ENCODE measurements around the gene TNFAIP8L3.
A peak's percentile ranks its signal among the peaks of the same experiment; 100 is the strongest.
"Not testable (repeated sequence)": the region's sequence is repeated elsewhere in the genome, so short reads cannot be mapped to it uniquely, and the experiment has no call there.

The TNFAIP8L3 gene

DNA sequence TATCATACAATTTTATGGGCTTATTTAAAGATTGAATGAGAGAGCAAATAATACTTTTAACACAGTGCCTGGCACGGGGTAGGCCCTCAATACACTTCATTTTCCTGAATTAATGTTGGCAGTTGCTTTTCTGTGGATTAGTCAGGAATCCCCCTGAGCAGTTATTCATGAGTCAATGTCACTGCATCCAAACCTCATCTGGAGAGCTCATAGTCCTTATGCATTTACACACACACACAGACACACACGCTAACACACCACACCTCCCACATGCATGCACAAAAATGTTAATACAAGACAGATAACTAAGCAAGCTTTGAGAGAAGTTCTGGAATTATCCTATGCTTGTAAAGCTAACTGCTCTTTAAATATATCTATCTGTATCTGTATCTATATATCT is 34.0 kb upstream of the TNFAIP8L3 start:
- H3K27me3 ChIP-seq (ENCODE audit: insufficient read depth, poor library complexity, severe bottlenecking) = no peaks in the 10 kb centered on the region
- no peaks in the 10 kb centered on the region for H3K9me3 ChIP-seq (ENCODE audit: severe bottlenecking)
- no peaks in the 10 kb centered on the region for H3K36me3 ChIP-seq (ENCODE audit: low read depth)
- no peak for DNase-seq (ENCODE audit: low spot score)
- no peak for ATAC-seq (ENCODE audit: low read depth)
- TF ChIP-seq CTCF (IDR thresholded peaks at IDR 0.05; ENCODE audit: poor library complexity, severe bottlenecking) = no peak
- H3K4me1 ChIP-seq (ENCODE audit: insufficient read depth, poor library complexity, severe bottlenecking) = peaks cover 21% of the 10 kb centered on the region
- H3K4me3 ChIP-seq (ENCODE audit: severe bottlenecking) = no peak overlapping the region
- H3K27ac ChIP-seq (ENCODE audit: poor library complexity, severe bottlenecking) = no peak overlapping the region

- H3K9me3 ChIP-seq (ENCODE audit: severe bottlenecking) = no peaks in the 10 kb centered on the region
- no peak for ATAC-seq (ENCODE audit: low read depth)
- TF ChIP-seq CTCF (IDR thresholded peaks at IDR 0.05; ENCODE audit: poor library complexity, severe bottlenecking) = no peak
- peaks cover 6% of the 10 kb centered on the region for H3K4me1 ChIP-seq (ENCODE audit: insufficient read depth, poor library complexity, severe bottlenecking)
- no peak overlapping the region for H3K4me3 ChIP-seq (ENCODE audit: severe bottlenecking)
- H3K27me3 ChIP-seq (ENCODE audit: insufficient read depth, poor library complexity, severe bottlenecking) = no peaks in the 10 kb centered on the region
- DNase-seq (ENCODE audit: low spot score) = no peak
- no peaks in the 10 kb centered on the region for H3K36me3 ChIP-seq (ENCODE audit: low read depth)
- no peak overlapping the region for H3K27ac ChIP-seq (ENCODE audit: poor library complexity, severe bottlenecking)
Measured at GRCh38 chr15:51126842-51127241, 32.1 kb upstream of the TNFAIP8L3 start.

DNA sequence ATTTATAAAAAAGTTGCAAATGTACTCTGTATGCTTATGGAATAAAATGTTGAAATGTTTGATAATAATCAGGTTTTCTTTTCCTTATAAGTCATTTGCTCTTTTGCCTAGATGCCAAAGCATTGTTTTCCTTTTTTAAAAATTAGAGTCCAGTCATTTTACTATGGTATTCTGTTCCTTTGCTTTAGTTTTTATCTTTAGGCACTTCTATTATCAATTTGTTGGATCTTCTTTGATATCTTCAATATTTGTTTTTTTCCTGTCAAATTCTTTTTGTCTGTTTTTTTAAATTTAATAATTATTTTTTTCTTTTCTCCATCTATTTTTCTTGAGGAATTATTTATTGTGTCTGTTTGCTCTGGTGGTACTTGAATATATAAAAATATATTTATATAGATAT is 28.3 kb upstream of the TNFAIP8L3 start:
- not testable (repeated sequence) for H3K27me3 ChIP-seq (ENCODE audit: insufficient read depth, poor library complexity, severe bottlenecking); H3K27ac ChIP-seq (ENCODE audit: poor library complexity, severe bottlenecking); ATAC-seq (ENCODE audit: low read depth); H3K4me3 ChIP-seq (ENCODE audit: severe bottlenecking); H3K36me3 ChIP-seq (ENCODE audit: low read depth); DNase-seq (ENCODE audit: low spot score); H3K9me3 ChIP-seq (ENCODE audit: severe bottlenecking)
- H3K4me1 ChIP-seq (ENCODE audit: insufficient read depth, poor library complexity, severe bottlenecking) = peaks cover 11% of the 10 kb centered on the region

DNA sequence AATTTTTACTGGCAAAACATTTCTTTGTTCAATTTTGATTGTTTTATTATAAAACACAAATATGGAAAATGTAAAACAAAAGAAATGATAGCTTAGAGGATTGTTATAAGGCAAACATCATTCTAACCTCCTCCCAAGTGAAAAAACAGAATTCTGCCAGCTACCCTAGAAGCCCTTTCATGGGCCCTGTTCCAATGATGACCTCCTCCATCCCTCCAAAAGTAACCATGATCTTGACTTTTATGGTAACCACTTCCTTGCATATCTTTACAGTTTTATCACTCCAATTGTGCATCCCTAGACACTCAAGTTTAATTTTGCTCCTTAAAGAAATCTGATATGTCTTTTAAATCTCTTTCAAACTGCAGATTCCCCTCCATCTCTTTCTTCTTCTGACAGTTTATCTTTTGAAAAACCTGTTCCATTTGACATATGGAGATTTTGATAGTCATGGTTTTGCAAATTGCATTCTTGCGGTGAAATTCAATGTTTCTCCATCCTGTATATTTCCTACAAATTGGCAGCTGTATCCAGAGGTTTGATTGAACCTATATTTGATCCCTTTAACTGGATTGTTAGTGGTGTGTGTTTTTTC is 27.0 kb upstream of the TNFAIP8L3 start:
- DNase-seq (ENCODE audit: low spot score) (no peak), ATAC-seq (ENCODE audit: low read depth) (no peak)
- no peaks in the 10 kb centered on the region for H3K27me3 ChIP-seq (ENCODE audit: insufficient read depth, poor library complexity, severe bottlenecking)
- H3K36me3 ChIP-seq (ENCODE audit: low read depth) = no peaks in the 10 kb centered on the region
- no peak for TF ChIP-seq CTCF (IDR thresholded peaks at IDR 0.05; ENCODE audit: poor library complexity, severe bottlenecking)
- H3K27ac ChIP-seq (ENCODE audit: poor library complexity, severe bottlenecking) = peak overlapping the region; percentile 52
- H3K4me3 ChIP-seq (ENCODE audit: severe bottlenecking) = no peak overlapping the region
- no peaks in the 10 kb centered on the region for H3K9me3 ChIP-seq (ENCODE audit: severe bottlenecking)
- H3K4me1 ChIP-seq (ENCODE audit: insufficient read depth, poor library complexity, severe bottlenecking) = peaks cover 11% of the 10 kb centered on the region

DNA sequence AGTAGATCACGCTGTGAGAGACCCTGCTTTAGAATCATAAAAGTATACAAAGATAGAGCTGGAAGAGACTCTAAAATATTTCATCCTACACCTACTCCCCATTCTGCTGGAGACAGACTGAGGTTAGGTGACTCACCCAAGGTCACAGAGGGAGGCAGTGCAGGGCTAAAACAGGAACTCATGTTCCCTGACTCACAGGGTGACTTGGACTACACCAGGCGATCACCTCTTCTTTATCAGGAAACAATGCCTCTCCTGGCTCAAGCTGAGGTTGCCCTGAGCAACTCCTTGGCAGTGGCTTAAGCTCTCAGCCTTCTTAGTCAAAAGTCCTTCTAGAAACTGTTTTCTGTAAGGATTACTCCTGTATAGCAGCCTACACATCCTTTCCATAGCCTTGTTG is 26.4 kb upstream of the TNFAIP8L3 start:
- Histone ChIP-seq H3K4me3 (ENCODE audit: severe bottlenecking) (no peak overlapping the region), H3K36me3 (ENCODE audit: low read depth) (no peaks in the 10 kb centered on the region), H3K27ac (ENCODE audit: poor library complexity, severe bottlenecking) (peak overlapping the region; percentile 52), H3K27me3 (ENCODE audit: insufficient read depth, poor library complexity, severe bottlenecking) (no peaks in the 10 kb centered on the region), H3K9me3 (ENCODE audit: severe bottlenecking) (no peaks in the 10 kb centered on the region), H3K4me1 (ENCODE audit: insufficient read depth, poor library complexity, severe bottlenecking) (peaks cover 11% of the 10 kb centered on the region)
- DNase-seq (ENCODE audit: low spot score) (peak; percentile 86), ATAC-seq (ENCODE audit: low read depth) (peak; percentile 100)
- TF ChIP-seq CTCF (IDR thresholded peaks at IDR 0.05; ENCODE audit: poor library complexity, severe bottlenecking) = peak; percentile 35
